HepG2 (cell line): ENCODE results near the gene NPB. TPM values are rescaled to one million over a fixed set of nuclear protein-coding genes. Genes with fewer than 3 reads are reported as not detected.

ENCODE experiments used
- ATF7 ChIP-seq, 2 experiments: fragments of 450-650 bp in 1 of 2; sonication (generic) in 1 of 2; formaldehyde crosslinking in 1 of 2; IDR thresholded peaks; 2 replicates each; pipeline versions ENCODE4 v1.4.0 to v1.6.1; 2016 to 2020; ENCODE audit warnings: antibody characterized with exemption in 1 of 2, mild to moderate bottlenecking in 1 of 2, missing genetic modification reagents in 1 of 2
- CCAR2 ChIP-seq: fragments of 200-400 bp; formaldehyde crosslinking; optimal IDR thresholded peaks from 2 replicates; pipeline ENCODE3; 2018; ENCODE audit warnings: low read depth, mild to moderate bottlenecking, low read length, moderate library complexity
- CHCHD3 ChIP-seq: sonication (generic); formaldehyde crosslinking; IDR thresholded peaks from 2 replicates; pipeline ENCODE4 v1.8.0; 2022; ENCODE audit warnings: mild to moderate bottlenecking, missing genetic modification reagents, moderate library complexity
- ETV5 ChIP-seq: IDR thresholded peaks from 2 replicates; pipeline ENCODE4 v1.6.1; 2018; ENCODE audit warnings: missing biosample characterization, missing genetic modification reagents, inconsistent platforms, borderline replicate concordance
- HMG20A ChIP-seq: IDR thresholded peaks from 2 replicates; pipeline ENCODE4 v1.6.1; 2016; ENCODE audit warnings: borderline replicate concordance
- HOXA3 ChIP-seq: sonication (generic); formaldehyde crosslinking; IDR thresholded peaks from 2 replicates; pipeline ENCODE4 v1.5.0; 2020; ENCODE audit warnings: missing genetic modification reagents
- SMAD3 ChIP-seq: sonication (generic); formaldehyde crosslinking; IDR thresholded peaks from 2 replicates; pipeline ENCODE4 v1.4.0; 2020; ENCODE audit warnings: missing genetic modification reagents
- TARDBP ChIP-seq: sonication (generic); formaldehyde crosslinking; IDR thresholded peaks from 2 replicates; pipeline ENCODE4 v1.8.0; 2022; ENCODE audit warnings: mild to moderate bottlenecking, missing genetic modification reagents
- TOE1 ChIP-seq: sonication (generic); formaldehyde crosslinking; IDR thresholded peaks from 2 replicates; pipeline ENCODE4 v1.4.0; 2020; ENCODE audit warnings: mild to moderate bottlenecking, missing genetic modification reagents
- ZNF142 ChIP-seq: sonication (generic); formaldehyde crosslinking; IDR thresholded peaks from 2 replicates; pipeline ENCODE4 v1.4.0; 2020; ENCODE audit warnings: missing genetic modification reagents
- ZNF3 ChIP-seq: IDR thresholded peaks from 2 replicates; pipeline ENCODE4 v1.7.0; 2017; ENCODE audit warnings: inconsistent platforms
- ZNF383 ChIP-seq: sonication (generic); formaldehyde crosslinking; IDR thresholded peaks from 2 replicates; pipeline ENCODE4 v1.4.0; 2020; ENCODE audit warnings: missing genetic modification reagents, mild to moderate bottlenecking, borderline replicate concordance
- ZNF609 ChIP-seq: sonication (generic); formaldehyde crosslinking; IDR thresholded peaks from 2 replicates; pipeline ENCODE4 v1.4.0; 2020; ENCODE audit warnings: mild to moderate bottlenecking, missing genetic modification reagents, borderline replicate concordance
- ZNF775 ChIP-seq: sonication (generic); formaldehyde crosslinking; IDR thresholded peaks from 2 replicates; pipeline ENCODE4 v1.4.0; 2020; ENCODE audit warnings: missing genetic modification reagents, mild to moderate bottlenecking, moderate library complexity, borderline replicate concordance
- ZZZ3 ChIP-seq: sonication (generic); formaldehyde crosslinking; IDR thresholded peaks from 2 replicates; pipeline ENCODE4 v1.4.0; 2020; ENCODE audit warnings: missing genetic modification reagents, mild to moderate bottlenecking, borderline replicate concordance
- polyA plus RNA-seq, 8 experiments: library from polyadenylated mRNA; depleted of rRNA in 3 of 8; stranded (reverse) in 7 of 8; unstranded in 1 of 8; fragments of >200 nt; fragmentation: Illumina TruSeq in 4 of 8; extraction: Trizol in 4 of 8; gene quantifications; 2 replicates each; pipeline versions ENCODE4 v1.2.1 to v1.2.3, GENCODE V29; 2011 to 2016; ENCODE audit warnings: low read depth in 4 of 8, missing spikeins in 1 of 8, mixed read lengths in 1 of 8; ENCODE audit not compliant: insufficient read depth in 1 of 8
- total RNA-seq, 5 experiments: library from RNA; depleted of rRNA; stranded (reverse); fragments of >200 nt; fragmentation: Illumina TruSeq; extraction: Trizol; gene quantifications; 2 replicates each; pipeline ENCODE4 v1.2.3, GENCODE V29; 2016; ENCODE audit warnings: low read depth in 1 of 5
- TF ChIP-seq, protein P1 (sequence below): sonication (generic); formaldehyde crosslinking; IDR thresholded peaks from 2 replicates; pipeline ENCODE4 v1.5.0; 2020; ENCODE audit warnings: mild to moderate bottlenecking, missing genetic modification reagents, moderate library complexity

Gene NPB
- total and polyA plus RNA-seq, 2 of the 13 experiments (the other 11 are each of a cell fraction or from before 2014, with no cell fraction given): 0.11 to 0.93 TPM

DNA sequence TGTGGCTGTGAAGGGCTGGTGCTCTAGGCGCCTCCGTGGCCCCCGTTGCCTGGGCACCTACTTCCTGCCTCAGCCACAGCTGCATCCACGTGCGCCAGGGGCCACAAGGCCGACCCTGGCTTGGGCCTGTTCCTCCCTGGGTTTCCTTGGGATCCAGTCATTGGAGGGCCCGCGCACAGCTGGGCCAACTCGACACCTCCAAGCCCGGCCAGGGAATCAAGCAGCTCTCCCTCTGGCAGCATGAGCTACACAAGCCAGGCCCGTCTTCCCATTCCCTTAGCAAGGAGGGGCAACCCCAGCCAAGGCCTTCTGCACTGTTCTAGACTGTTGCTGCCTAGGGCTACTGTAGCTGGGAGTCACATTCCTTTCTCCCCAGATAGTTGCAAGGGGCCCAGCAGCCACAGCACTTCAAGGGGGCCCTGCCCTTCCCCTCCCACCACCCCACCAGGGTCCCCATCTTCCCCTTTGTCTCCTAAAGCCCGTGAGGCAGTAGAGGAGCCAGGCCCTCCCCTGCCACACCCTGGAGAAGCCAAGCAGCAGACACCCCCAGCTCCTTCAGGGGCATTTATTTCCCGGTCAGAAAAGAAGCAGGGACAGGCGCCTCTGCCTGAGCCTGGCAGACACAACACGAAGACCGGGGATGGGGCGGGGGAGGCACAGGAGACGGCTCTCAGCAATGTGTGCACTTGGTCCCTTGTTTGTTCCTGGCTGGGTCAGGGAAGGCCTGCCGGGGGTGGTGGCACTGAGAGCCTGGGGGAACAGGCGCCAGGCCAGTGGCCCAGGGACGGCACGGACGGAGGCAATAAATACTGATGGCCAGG, 34.7 kb upstream of the NPB start (continued):
- TF ChIP-seq ZNF142 (CRISPR knock-in tag) (no peak), ATF7 (IDR thresholded peaks at IDR 0.05) (no peak), ATF7 (CRISPR knock-in tag; IDR thresholded peaks at IDR 0.05) (no peak), ZNF775 (CRISPR knock-in tag) (no peak), TOE1 (no peak), HOXA3 (CRISPR knock-in tag) (no peak; the same call in 1 of the 2 replicates), ZNF3 (CRISPR knock-in tag) (no peak), CHCHD3 (CRISPR knock-in tag) (peak; percentile 81), ZNF609 (CRISPR knock-in tag) (no peak), CCAR2 (no peak), SMAD3 (CRISPR knock-in tag) (no peak), ETV5 (CRISPR knock-in tag) (no peak), HMG20A (CRISPR knock-in tag) (no peak), TARDBP (CRISPR knock-in tag) (peak; percentile 68), ZZZ3 (CRISPR knock-in tag) (no peak), ZNF383 (CRISPR knock-in tag) (no peak; the same call in 1 of the 2 replicates)
- TF ChIP-seq, protein P1, sequence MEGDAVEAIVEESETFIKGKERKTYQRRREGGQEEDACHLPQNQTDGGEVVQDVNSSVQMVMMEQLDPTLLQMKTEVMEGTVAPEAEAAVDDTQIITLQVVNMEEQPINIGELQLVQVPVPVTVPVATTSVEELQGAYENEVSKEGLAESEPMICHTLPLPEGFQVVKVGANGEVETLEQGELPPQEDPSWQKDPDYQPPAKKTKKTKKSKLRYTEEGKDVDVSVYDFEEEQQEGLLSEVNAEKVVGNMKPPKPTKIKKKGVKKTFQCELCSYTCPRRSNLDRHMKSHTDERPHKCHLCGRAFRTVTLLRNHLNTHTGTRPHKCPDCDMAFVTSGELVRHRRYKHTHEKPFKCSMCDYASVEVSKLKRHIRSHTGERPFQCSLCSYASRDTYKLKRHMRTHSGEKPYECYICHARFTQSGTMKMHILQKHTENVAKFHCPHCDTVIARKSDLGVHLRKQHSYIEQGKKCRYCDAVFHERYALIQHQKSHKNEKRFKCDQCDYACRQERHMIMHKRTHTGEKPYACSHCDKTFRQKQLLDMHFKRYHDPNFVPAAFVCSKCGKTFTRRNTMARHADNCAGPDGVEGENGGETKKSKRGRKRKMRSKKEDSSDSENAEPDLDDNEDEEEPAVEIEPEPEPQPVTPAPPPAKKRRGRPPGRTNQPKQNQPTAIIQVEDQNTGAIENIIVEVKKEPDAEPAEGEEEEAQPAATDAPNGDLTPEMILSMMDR (CRISPR knock-in tag): peak; percentile 13
